H1 (cell line): Measurements from ENCODE around the gene SMC6. TPM values are rescaled to one million over a fixed set of nuclear protein-coding genes. Genes with fewer than 3 reads are reported as not detected.

Source experiments
- HDAC6 ChIP-seq: IDR thresholded peaks from one replicate; pipeline ENCODE4 v1.7.1; 2012; ENCODE audit warnings: low read depth, mild to moderate bottlenecking, inconsistent platforms, low read length, moderate library complexity
- JUND ChIP-seq: IDR thresholded peaks from 2 replicates; pipeline ENCODE4 v1.6.1; 2011; ENCODE audit warnings: mild to moderate bottlenecking, improper control_type of control experiment, low read length
- polyA plus RNA-seq, 7 experiments: library from polyadenylated mRNA; depleted of rRNA in 3 of 7; stranded (reverse) in 5 of 7; unstranded in 2 of 7; fragments of >200 nt in 5 of 7; fragments of 200-250 nt in 2 of 7; gene quantifications; 1 replicate in 5 of 7; 2 replicates in 1 of 7; 4 replicates in 1 of 7; pipeline versions ENCODE4 v1.2.1 to v1.2.3, GENCODE V29; 2011 to 2013; ENCODE audit warnings: missing spikeins in 2 of 7, mixed read lengths in 2 of 7
- total RNA-seq: library from RNA; stranded (reverse); fragmentation: NEBNext Ultra II Directional; extraction: Animal tissue kit (Norgen Biotek cat#: 25700); gene quantifications from 2 replicates; pipeline ENCODE4 v1.2.1, GENCODE V29; 2021

Gene SMC6
- total and polyA plus RNA-seq, 2 of the 8 experiments (the other 6 are each of a cell fraction or from before 2014, with no cell fraction given) = 9.7 to 49.5 TPM

GRCh38 chr2:17793803-17794354 is 40.3 kb upstream of the SMC6 start (continued):
- TF ChIP-seq JUND = no peak
- TF ChIP-seq HDAC6 = no peak
- TF ChIP-seq, all 59 proteins: peak for 0
